Fibroblast of villous mesenchyme (primary cell): ENCODE measurements around the gene CDH11. TPM values are rescaled to one million over a fixed set of nuclear protein-coding genes. Genes with fewer than 3 reads are reported as not detected.
A peak's percentile ranks its signal among the peaks of the same experiment; 100 is the strongest.

Experiments
- DNase-seq: peaks from one replicate; pipeline ENCODE4 v3.0.0-alpha.2; 2010; ENCODE audit warnings: low read depth
- H3K4me3 ChIP-seq: 2 replicates; pipeline ENCODE4 v1.5.1; 2011; ENCODE audit warnings: low read depth, mild to moderate bottlenecking, low read length
- total RNA-seq: library from RNA; depleted of rRNA; stranded (reverse); fragments of >200 nt; gene quantifications from 2 replicates; pipeline ENCODE4 v1.2.3, GENCODE V29; 2012
- TF ChIP-seq, protein P1 (sequence below): IDR thresholded peaks from 2 replicates; pipeline ENCODE4 v1.5.1; 2012; ENCODE audit warnings: low read depth, mild to moderate bottlenecking, low read length; ENCODE audit not compliant: insufficient read depth

CDH11 gene
- total RNA-seq, 1 donor = 290 TPM

DNA sequence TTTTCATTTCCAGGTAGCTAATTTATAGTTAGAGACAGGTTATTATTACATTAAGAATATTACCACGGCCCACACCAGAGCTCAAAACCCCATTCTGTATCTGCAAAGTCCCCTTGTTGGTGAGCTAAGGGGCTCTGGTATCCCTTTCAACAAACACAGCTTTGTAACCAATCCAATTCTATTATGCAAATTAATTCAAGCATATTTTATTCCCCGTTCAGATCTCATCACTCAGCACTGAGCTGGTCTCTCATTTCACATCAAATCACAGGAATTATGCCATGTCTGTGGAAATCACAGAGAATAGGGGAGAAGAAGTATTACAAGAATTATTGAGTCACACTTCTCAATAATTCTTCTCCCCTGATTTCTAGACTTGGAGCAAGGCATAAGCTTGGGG is 111.7 kb downstream of the CDH11 start:
- DNase-seq = no peak
- no peak overlapping the region for H3K4me3 ChIP-seq
- TF ChIP-seq, protein P1, sequence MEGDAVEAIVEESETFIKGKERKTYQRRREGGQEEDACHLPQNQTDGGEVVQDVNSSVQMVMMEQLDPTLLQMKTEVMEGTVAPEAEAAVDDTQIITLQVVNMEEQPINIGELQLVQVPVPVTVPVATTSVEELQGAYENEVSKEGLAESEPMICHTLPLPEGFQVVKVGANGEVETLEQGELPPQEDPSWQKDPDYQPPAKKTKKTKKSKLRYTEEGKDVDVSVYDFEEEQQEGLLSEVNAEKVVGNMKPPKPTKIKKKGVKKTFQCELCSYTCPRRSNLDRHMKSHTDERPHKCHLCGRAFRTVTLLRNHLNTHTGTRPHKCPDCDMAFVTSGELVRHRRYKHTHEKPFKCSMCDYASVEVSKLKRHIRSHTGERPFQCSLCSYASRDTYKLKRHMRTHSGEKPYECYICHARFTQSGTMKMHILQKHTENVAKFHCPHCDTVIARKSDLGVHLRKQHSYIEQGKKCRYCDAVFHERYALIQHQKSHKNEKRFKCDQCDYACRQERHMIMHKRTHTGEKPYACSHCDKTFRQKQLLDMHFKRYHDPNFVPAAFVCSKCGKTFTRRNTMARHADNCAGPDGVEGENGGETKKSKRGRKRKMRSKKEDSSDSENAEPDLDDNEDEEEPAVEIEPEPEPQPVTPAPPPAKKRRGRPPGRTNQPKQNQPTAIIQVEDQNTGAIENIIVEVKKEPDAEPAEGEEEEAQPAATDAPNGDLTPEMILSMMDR = no peak

DNA sequence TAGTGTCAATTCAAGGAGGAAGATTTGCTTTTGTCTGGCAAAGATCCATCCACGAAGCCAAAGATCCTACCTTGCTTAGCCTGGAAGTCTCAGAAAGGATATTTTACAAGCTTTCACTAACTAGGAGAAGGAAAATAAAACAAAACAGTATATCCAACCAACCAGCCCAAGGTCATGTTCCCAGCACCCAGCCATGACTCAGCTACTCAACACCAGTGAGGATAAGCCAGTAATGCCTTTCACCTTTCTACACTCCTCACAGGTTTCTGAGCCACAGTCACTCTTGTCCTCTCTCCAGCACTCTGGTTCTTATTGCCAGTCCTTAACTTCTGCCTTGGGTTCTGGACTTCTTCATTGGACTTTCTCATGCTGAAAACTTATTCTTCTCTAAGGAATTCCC is 116.2 kb downstream of the CDH11 start:
- TF ChIP-seq, protein P1 = no peak
- peak; percentile 27 for DNase-seq
- no peak overlapping the region for H3K4me3 ChIP-seq

DNA sequence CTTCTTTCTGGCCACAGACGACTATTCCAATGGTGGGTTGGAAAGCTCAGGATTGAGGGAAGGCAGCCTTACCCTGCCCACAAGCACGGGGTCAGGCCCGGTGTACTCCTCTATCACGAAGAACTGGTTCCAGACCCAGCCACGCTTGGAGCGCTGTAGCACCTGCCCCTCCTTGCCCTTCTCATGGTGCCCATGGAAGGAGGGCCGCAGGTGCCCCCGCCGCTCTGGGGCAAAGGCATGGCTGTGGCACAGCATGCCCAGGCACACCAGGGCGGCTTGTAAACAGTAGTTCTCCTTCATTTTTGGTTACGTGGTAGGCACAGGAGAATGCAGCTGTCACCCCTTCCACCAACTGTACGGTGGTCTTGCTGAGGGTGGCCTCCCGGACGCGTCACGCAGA is 117.3 kb downstream of the CDH11 start:
- DNase-seq = no peak
- no peak overlapping the region for H3K4me3 ChIP-seq
- TF ChIP-seq, protein P1 = no peak

DNA sequence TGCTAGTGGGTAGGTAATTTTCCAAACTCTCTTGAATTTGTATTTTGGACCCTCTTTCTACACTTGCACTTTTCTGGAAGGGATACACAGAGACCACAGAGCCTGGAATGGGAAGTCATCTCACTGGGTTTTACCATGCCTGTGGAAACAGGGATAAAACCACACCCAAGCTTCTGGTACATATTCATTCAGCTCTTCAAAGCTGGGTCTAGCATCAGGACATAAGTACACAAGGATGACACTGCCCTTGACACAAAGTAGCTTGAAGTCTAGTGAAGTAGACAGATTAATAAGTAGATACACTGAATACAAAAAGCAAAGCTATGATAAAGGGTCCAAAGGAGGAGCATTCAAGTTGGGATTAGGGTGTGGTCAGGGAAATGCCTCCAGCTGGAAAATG is 118.2 kb downstream of the CDH11 start:
- H3K4me3 ChIP-seq = no peak overlapping the region
- DNase-seq = no peak
- TF ChIP-seq, protein P1 = no peak

DNA sequence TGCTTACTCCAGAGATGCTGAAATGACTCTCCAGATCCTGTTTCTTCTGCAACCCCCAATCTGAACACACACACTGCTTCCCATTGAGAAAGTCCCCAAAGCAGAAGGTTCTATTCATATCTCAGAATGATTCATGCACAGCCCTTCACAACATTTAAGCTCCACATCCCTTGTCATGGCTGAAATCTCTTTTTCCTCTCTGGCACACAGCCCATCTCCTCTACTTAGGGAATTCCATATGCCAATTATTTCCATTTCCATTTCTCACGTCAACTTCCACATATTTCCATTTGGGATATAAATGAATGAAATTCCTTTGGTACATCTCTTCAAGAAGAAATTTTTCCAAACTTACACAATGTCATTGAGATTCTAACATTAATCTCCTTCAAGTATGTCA is 119.6 kb downstream of the CDH11 start:
- TF ChIP-seq, protein P1 = no peak
- peak; percentile 30 for DNase-seq
- H3K4me3 ChIP-seq = no peak overlapping the region

DNA sequence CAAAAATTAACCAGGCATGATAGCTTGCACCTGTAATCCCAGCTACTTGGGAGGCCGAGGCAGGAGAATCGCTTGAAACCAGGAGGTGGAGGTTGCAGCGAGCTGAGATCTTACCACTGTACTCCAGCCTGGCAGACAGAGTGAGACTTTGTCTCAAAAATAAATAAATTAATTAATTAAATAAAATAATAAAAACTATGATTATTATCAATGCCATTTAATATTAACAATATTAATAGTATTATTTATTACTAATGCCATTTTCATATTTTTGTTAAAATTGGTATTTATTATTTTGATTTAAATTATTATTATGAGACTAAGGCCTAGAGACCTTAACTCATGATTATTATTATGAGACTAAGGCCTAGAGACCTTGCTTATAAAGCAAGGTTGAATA is 121.2 kb downstream of the CDH11 start:
- H3K4me3 ChIP-seq = no peak overlapping the region
- TF ChIP-seq, protein P1 = no peak
- DNase-seq = no peak

DNA sequence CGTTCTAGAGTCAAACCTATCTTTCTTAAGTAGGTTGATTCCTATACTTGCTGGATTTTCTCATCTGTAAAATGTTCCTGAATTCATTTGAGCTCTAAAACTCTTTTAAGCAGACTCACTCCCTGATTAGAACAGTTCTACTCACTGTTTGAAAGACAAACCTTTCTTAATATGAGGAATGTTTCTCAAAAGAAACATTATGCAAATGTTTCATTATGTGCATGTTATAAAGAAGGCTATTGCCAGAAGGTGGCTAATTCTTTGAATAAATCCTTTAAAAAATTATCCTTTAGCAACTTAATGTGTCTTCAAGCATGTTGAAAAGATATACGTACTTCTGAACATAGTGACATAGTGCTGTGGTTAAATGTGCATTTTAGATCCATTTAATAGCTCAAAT is 124.1 kb downstream of the CDH11 start:
- TF ChIP-seq, protein P1 = no peak
- no peak overlapping the region for H3K4me3 ChIP-seq
- DNase-seq = no peak
